HG03139 (cell line): Measurements from ENCODE around the gene CTBP1.

Source experiments
- ATAC-seq: cut with Tn5 transposase; IDR thresholded peaks from one replicate; pipeline ENCODE4 v1.9.1; 2021; ENCODE audit not compliant: unreplicated experiment

The CTBP1 gene

GRCh38 chr4:1199556-1200331, 49.2 kb downstream of the CTBP1 start:
- ATAC-seq, result no peak

GRCh38 chr4:1198098-1198844, 50.7 kb downstream of the CTBP1 start:
- no peak for ATAC-seq

GRCh38 chr4:1196421-1197183, 52.3 kb downstream of the CTBP1 start:
- no peak for ATAC-seq

- no peak for ATAC-seq
Observed at GRCh38 chr4:1195891-1196401, 53.0 kb downstream of the CTBP1 start.

- ATAC-seq, result no peak
Observed at GRCh38 chr4:1195109-1195671, 53.7 kb downstream of the CTBP1 start.

GRCh38 chr4:1194010-1194900, 54.7 kb downstream of the CTBP1 start:
- no peak for ATAC-seq

GRCh38 chr4:1193206-1194009, 55.5 kb downstream of the CTBP1 start:
- ATAC-seq, result no peak

- ATAC-seq, result no peak
Observed at GRCh38 chr4:1192493-1193205, 56.3 kb downstream of the CTBP1 start.

GRCh38 chr4:1192091-1192492, 56.8 kb downstream of the CTBP1 start:
- ATAC-seq, result no peak

GRCh38 chr4:1191621-1192020, 57.3 kb downstream of the CTBP1 start:
- ATAC-seq, result no peak

- no peak for ATAC-seq
Observed at GRCh38 chr4:1187182-1187581, 61.7 kb downstream of the CTBP1 start.

GRCh38 chr4:1183985-1184773, 64.8 kb downstream of the CTBP1 start:
- no peak for ATAC-seq

- no peak for ATAC-seq
Observed at GRCh38 chr4:1182313-1182712, 66.6 kb downstream of the CTBP1 start.

GRCh38 chr4:1180663-1181062, 68.3 kb downstream of the CTBP1 start:
- ATAC-seq, result no peak

- ATAC-seq, result no peak
Observed at GRCh38 chr4:1179976-1180375, 69.0 kb downstream of the CTBP1 start.

- no peak for ATAC-seq
Observed at GRCh38 chr4:1179089-1179441, 69.9 kb downstream of the CTBP1 start.

- no peak for ATAC-seq
Observed at GRCh38 chr4:1178300-1179088, 70.4 kb downstream of the CTBP1 start.
